WERI-Rb-1 (cell line): ENCODE measurements around the gene RREB1.

Experiments
- DNase-seq: peaks from one replicate; pipeline ENCODE4 v3.0.0-alpha.2; 2020
- H3K27ac ChIP-seq: fragments of 250-450 bp; sonication (Bioruptor Pico); 2 replicates; pipeline ENCODE4 v1.5.1; 2020; ENCODE audit warnings: mild to moderate bottlenecking, moderate library complexity
- H3K27me3 ChIP-seq: fragments of 250-450 bp; sonication (Bioruptor Pico); 2 replicates; pipeline ENCODE4 v1.5.1; 2021; ENCODE audit warnings: mild to moderate bottlenecking, low read depth, moderate library complexity; ENCODE audit not compliant: insufficient read depth, severe bottlenecking
- H3K36me3 ChIP-seq: fragments of 250-450 bp; sonication (Bioruptor Pico); 2 replicates; pipeline ENCODE4 v1.5.1; 2020; ENCODE audit warnings: mild to moderate bottlenecking, moderate library complexity
- H3K4me3 ChIP-seq: 2 replicates; pipeline ENCODE4 v1.5.1; 2011; ENCODE audit warnings: low read depth, mild to moderate bottlenecking, control low read depth, low read length
- H3K9me3 ChIP-seq: fragments of 250-450 bp; sonication (Bioruptor Pico); 2 replicates; pipeline ENCODE4 v1.5.1; 2021; ENCODE audit warnings: mild to moderate bottlenecking, moderate library complexity; ENCODE audit not compliant: severe bottlenecking
- CTCF ChIP-seq: IDR thresholded peaks from 2 replicates; pipeline ENCODE4 v1.5.1; 2011; ENCODE audit warnings: low read depth, mild to moderate bottlenecking, control low read depth, inconsistent platforms, low read length

Gene RREB1

GRCh38 chr6:7075341-7076000, 32.3 kb upstream of the RREB1 start:
- no peak overlapping the region for H3K4me3 ChIP-seq
- no peaks in the 10 kb centered on the region for H3K27me3 ChIP-seq
- peak overlapping the region; percentile 35; the same call in 1 of the 2 replicates for H3K27ac ChIP-seq
- H3K9me3 ChIP-seq: no peaks in the 10 kb centered on the region
- TF ChIP-seq CTCF: no peak
- DNase-seq: peak; percentile 86
- no peaks in the 10 kb centered on the region for H3K36me3 ChIP-seq

GRCh38 chr6:7077856-7078255, 29.9 kb upstream of the RREB1 start:
- Histone ChIP-seq H3K27ac (no peak overlapping the region), H3K36me3 (no peaks in the 10 kb centered on the region), H3K27me3 (no peaks in the 10 kb centered on the region), H3K4me3 (no peak overlapping the region), H3K9me3 (no peaks in the 10 kb centered on the region)
- DNase-seq: no peak
- no peak for TF ChIP-seq CTCF

GRCh38 chr6:7078856-7079255, 28.9 kb upstream of the RREB1 start:
- no peaks in the 10 kb centered on the region for H3K36me3 ChIP-seq
- H3K27ac ChIP-seq: no peak overlapping the region
- no peaks in the 10 kb centered on the region for H3K27me3 ChIP-seq
- no peak overlapping the region for H3K4me3 ChIP-seq
- no peak for TF ChIP-seq CTCF
- DNase-seq: peak; percentile 79
- peaks cover under 1% of the 10 kb centered on the region for H3K9me3 ChIP-seq

GRCh38 chr6:7080311-7080710, 27.4 kb upstream of the RREB1 start:
- Histone ChIP-seq H3K27me3 (no peaks in the 10 kb centered on the region), H3K9me3 (peaks cover 3% of the 10 kb centered on the region), H3K36me3 (no peaks in the 10 kb centered on the region), H3K4me3 (no peak overlapping the region), H3K27ac (no peak overlapping the region)
- no peak for DNase-seq
- TF ChIP-seq CTCF: no peak

- DNase-seq: peak; percentile 42
- H3K27me3 ChIP-seq: no peaks in the 10 kb centered on the region
- TF ChIP-seq CTCF: no peak
- H3K36me3 ChIP-seq: no peaks in the 10 kb centered on the region
- no peak overlapping the region for H3K27ac ChIP-seq
- H3K4me3 ChIP-seq: no peak overlapping the region
- H3K9me3 ChIP-seq: peaks cover 6% of the 10 kb centered on the region
Measured at GRCh38 chr6:7085911-7086310, 21.9 kb upstream of the RREB1 start.

- Histone ChIP-seq H3K9me3 (peaks cover 6% of the 10 kb centered on the region), H3K27ac (no peak overlapping the region; the same call in 1 of the 2 replicates), H3K36me3 (no peaks in the 10 kb centered on the region), H3K27me3 (no peaks in the 10 kb centered on the region), H3K4me3 (no peak overlapping the region)
- no peak for TF ChIP-seq CTCF
- no peak for DNase-seq
Measured at GRCh38 chr6:7086488-7086887, 21.3 kb upstream of the RREB1 start.
